KMS-11 (cell line): Measurements from ENCODE around the gene CFAP298.
A peak's percentile ranks its signal among the peaks of the same experiment; 100 is the strongest.

Experiments
- H2AFZ ChIP-seq: fragments of 200-600 bp; sonication (generic); 2 replicates; pipeline ENCODE4 v1.6.1; 2016; ENCODE audit warnings: antibody characterized with exemption, mixed run types, low read depth
- H3K27ac ChIP-seq: fragments of 200-600 bp; sonication (generic); 2 replicates; pipeline ENCODE4 v1.6.1; 2016; ENCODE audit warnings: mild to moderate bottlenecking, mixed run types
- H3K27me3 ChIP-seq: fragments of 200-600 bp; sonication (generic); 2 replicates; pipeline ENCODE4 v1.6.1; 2017; ENCODE audit warnings: mild to moderate bottlenecking, low read depth, mixed run types, moderate library complexity; ENCODE audit not compliant: insufficient read depth
- H3K36me3 ChIP-seq: fragments of 200-600 bp; sonication (generic); 2 replicates; pipeline ENCODE4 v1.6.1; 2017; ENCODE audit warnings: mild to moderate bottlenecking, mixed run types; ENCODE audit not compliant: insufficient read depth
- H3K4me1 ChIP-seq: fragments of 200-600 bp; sonication (generic); 2 replicates; pipeline ENCODE4 v1.6.1; 2016; ENCODE audit warnings: mild to moderate bottlenecking, low read depth, mixed run types; ENCODE audit not compliant: poor library complexity, severe bottlenecking
- H3K4me2 ChIP-seq: fragments of 200-600 bp; sonication (generic); 2 replicates; pipeline ENCODE4 v1.7.0; 2016; ENCODE audit warnings: mild to moderate bottlenecking, mixed run types
- H3K4me3 ChIP-seq: fragments of 200-600 bp; sonication (generic); IDR thresholded peaks from 2 replicates; pipeline ENCODE4 v1.6.1; 2017; ENCODE audit warnings: low read depth, low read length, mixed read lengths; ENCODE audit not compliant: insufficient read depth
- H3K79me2 ChIP-seq: fragments of 200-600 bp; sonication (generic); 2 replicates; pipeline ENCODE4 v1.6.1; 2016; ENCODE audit warnings: low read depth, mixed run types; ENCODE audit not compliant: insufficient read depth
- H3K9ac ChIP-seq: fragments of 200-600 bp; sonication (generic); 2 replicates; pipeline ENCODE4 v1.6.1; 2016; ENCODE audit warnings: mild to moderate bottlenecking, mixed run types
- H4K20me1 ChIP-seq: fragments of 200-600 bp; sonication (generic); 2 replicates; pipeline ENCODE4 v1.6.1; 2016; ENCODE audit warnings: mild to moderate bottlenecking, mixed run types; ENCODE audit not compliant: insufficient read depth
- TF ChIP-seq, protein P1 (sequence below): fragments of 200-600 bp; sonication (generic); conservative IDR thresholded peaks from 2 replicates; pipeline ENCODE4 v1.6.1; 2017; ENCODE audit warnings: low read depth, mild to moderate bottlenecking, antibody characterized with exemption, low read length, moderate library complexity, mixed read lengths

CFAP298 gene

DNA sequence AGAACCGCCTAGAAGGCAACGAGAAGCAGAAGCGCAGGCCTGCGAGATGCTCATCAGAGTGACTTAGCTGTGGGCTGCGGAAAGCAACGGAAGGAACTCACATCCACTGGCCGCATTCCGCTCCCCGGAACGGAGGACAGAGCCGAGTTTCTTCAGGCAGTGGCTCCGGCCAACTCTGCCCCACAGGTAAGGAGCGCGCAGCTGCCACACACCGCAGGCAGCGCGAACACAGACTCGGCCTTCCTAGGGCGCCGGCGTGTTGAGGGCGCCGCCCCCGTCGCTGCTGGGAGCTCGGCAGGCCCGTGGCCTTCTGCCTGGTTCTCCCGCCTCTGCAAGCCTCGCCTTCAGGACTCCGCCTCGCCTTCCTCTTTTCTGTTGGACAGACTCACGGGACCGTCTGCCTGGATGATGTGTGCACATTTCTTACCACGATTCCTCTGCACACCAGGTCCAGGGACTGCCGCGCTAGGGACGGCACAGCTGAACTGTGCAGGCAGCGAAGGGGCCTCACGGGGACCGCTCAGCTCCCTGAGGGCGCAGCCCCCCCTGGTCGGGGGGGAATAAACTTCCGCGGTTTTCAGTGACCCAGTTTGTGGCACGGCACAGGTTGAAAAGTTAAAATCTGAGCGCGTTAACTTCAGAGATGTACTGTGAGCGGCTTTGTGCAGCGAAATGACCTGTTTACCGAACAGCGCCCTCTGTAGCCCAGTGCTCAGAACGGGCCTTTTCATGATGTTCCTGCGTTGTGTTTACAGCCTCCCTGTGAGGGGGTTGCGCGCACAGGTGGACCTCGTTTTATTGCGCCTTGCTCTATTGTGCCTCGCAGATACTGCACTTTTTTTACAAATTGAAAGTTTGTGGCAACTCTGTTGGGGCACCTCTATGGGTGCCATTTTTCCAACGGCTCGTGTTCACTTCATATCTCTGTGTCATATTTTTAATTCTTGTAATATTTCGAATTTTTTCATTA, 42.6 kb downstream of the CFAP298 start:
- no peaks in the 10 kb centered on the region for H3K79me2 ChIP-seq
- no peaks in the 10 kb centered on the region for H3K27me3 ChIP-seq
- TF ChIP-seq, protein P1, sequence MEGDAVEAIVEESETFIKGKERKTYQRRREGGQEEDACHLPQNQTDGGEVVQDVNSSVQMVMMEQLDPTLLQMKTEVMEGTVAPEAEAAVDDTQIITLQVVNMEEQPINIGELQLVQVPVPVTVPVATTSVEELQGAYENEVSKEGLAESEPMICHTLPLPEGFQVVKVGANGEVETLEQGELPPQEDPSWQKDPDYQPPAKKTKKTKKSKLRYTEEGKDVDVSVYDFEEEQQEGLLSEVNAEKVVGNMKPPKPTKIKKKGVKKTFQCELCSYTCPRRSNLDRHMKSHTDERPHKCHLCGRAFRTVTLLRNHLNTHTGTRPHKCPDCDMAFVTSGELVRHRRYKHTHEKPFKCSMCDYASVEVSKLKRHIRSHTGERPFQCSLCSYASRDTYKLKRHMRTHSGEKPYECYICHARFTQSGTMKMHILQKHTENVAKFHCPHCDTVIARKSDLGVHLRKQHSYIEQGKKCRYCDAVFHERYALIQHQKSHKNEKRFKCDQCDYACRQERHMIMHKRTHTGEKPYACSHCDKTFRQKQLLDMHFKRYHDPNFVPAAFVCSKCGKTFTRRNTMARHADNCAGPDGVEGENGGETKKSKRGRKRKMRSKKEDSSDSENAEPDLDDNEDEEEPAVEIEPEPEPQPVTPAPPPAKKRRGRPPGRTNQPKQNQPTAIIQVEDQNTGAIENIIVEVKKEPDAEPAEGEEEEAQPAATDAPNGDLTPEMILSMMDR, result peak; percentile 98
- H3K27ac ChIP-seq, result peak overlapping the region; percentile 58
- peak overlapping the region; percentile 92 for H3K4me2 ChIP-seq
- H3K4me3 ChIP-seq, result no peak overlapping the region
- H2AFZ ChIP-seq, result peak overlapping the region; percentile 98
- H3K36me3 ChIP-seq, result no peaks in the 10 kb centered on the region
- no peaks in the 10 kb centered on the region for H4K20me1 ChIP-seq
- peaks cover 14% of the 10 kb centered on the region for H3K4me1 ChIP-seq
- H3K9ac ChIP-seq, result peak overlapping the region; percentile 41; the same call in 1 of the 2 replicates

DNA sequence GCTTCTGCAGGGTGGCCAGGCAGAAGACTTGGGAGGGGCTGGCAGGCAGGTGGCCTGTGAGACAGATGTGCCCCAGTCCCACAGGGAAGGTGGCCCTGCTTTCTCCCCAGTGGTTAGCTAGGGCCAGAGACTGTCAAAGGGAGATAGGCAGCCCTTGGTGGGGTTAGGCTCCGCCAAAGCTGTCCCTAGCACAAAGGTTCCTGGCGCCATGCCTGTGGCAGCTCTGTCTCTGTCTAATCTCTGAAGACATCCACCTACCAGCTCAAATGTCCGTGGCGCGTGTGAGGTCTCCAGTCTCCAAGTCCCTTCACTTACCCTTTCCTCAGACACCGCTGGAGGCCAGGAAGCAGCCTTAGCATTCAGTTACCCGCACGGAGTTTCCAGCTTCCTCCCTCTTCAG, 44.6 kb downstream of the CFAP298 start:
- Histone ChIP-seq H3K9ac (no peak overlapping the region), H3K27me3 (no peaks in the 10 kb centered on the region), H3K4me3 (no peak overlapping the region), H3K4me1 (peaks cover 14% of the 10 kb centered on the region), H3K27ac (no peak overlapping the region), H4K20me1 (no peaks in the 10 kb centered on the region), H3K79me2 (no peaks in the 10 kb centered on the region), H3K36me3 (no peaks in the 10 kb centered on the region), H2AFZ (no peak overlapping the region), H3K4me2 (no peak overlapping the region)
- TF ChIP-seq, protein P1, result no peak

DNA sequence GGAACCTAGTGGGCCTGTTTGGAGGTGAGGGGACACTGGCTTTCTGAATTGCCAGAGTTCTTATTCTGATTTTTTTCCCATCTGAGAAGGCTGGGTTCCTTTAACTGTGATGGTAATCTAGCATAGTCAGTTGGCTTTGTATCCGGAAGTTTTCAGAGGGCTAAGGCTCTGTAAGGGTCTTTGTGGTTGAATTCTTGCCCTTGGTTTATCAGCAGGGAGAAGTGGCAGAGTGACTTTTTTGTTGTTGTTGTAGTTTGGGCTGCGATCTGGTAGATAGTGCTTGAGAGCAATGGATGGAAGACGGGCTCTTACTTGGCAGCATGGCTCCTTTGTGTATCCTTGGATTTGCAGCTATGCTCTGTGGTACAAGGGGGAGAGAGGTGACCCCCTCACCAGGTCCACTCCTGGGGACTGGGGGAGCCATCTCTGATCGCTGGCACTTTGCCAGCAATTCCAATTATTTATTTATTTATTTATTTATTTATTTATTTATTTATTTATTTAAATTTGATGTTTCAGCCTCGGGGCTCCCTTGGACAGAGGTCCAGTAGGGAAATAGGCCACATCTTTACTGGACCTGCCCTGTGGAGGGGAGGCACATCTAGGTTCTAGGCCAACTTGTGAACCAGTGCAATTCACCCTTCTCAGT, 45.3 kb downstream of the CFAP298 start:
- H3K27me3 ChIP-seq, result no peaks in the 10 kb centered on the region
- no peak overlapping the region for H3K4me3 ChIP-seq
- H3K4me2 ChIP-seq, result no peak overlapping the region
- TF ChIP-seq, protein P1, result no peak
- no peaks in the 10 kb centered on the region for H3K79me2 ChIP-seq
- no peak overlapping the region for H3K27ac ChIP-seq
- no peak overlapping the region for H3K9ac ChIP-seq
- peaks cover 14% of the 10 kb centered on the region for H3K4me1 ChIP-seq
- H4K20me1 ChIP-seq, result no peaks in the 10 kb centered on the region
- no peak overlapping the region for H2AFZ ChIP-seq
- no peaks in the 10 kb centered on the region for H3K36me3 ChIP-seq

DNA sequence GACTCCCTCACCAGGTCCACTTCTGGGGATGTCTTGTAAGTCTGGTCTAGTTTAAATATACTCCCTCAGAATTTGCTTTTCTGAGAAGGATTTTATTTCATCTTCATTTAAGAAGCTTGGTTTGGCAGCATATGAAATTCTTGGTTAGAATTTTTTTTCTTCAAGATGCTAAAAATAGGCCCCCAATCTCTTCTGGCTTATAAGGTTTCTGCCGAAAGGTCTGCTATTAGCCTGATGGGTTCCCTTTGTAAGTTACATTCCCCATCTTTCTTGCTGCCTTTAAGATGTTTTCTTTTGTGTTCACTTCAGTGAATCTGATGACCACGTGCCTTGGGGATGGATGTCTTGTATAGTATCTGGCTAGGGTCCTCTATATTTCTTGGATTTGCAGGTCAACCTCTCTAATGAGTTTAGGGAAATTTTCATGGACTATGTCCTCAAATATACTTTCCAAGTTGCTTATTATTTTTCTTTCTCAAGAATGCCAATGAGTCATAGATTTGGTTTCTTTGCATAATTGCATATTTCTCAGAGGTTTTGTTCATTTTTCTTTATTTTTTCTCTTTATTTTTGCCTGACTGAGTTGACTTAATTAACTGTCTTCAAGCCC, 46.2 kb downstream of the CFAP298 start:
- Histone ChIP-seq H3K79me2 (no peaks in the 10 kb centered on the region), H3K9ac (no peak overlapping the region), H2AFZ (no peak overlapping the region), H3K36me3 (no peaks in the 10 kb centered on the region), H4K20me1 (no peaks in the 10 kb centered on the region), H3K27me3 (no peaks in the 10 kb centered on the region), H3K27ac (no peak overlapping the region), H3K4me3 (no peak overlapping the region), H3K4me1 (peaks cover 14% of the 10 kb centered on the region), H3K4me2 (no peak overlapping the region)
- TF ChIP-seq, protein P1, result no peak
